Mesenchymal stem cell (in vitro differentiated cells and primary cell): ENCODE data around the gene RAB1B.

Experiments used
- DNase-seq: peaks from one replicate; pipeline ENCODE4 v3.0.0-alpha.2; 2013
- H2AFZ ChIP-seq: one replicate; pipeline ENCODE4 v1.6.1; 2013; ENCODE audit warnings: low read depth, mild to moderate bottlenecking, control low read depth, inconsistent platforms, low read length, moderate library complexity
- H2AK5ac ChIP-seq: 2 replicates; pipeline ENCODE4 v1.6.1; 2013; ENCODE audit warnings: low read length, moderate library complexity, mild to moderate bottlenecking, inconsistent platforms; ENCODE audit not compliant: severe bottlenecking
- H2BK120ac ChIP-seq: one replicate; pipeline ENCODE4 v1.6.1; 2013; ENCODE audit warnings: low read depth, mild to moderate bottlenecking, inconsistent platforms, low read length, moderate library complexity
- H2BK12ac ChIP-seq, 2 experiments: one replicate each; pipeline ENCODE4 v1.6.1; 2013; ENCODE audit warnings: inconsistent platforms in 2 of 2, low read length in 2 of 2, mild to moderate bottlenecking in 2 of 2, moderate library complexity in 2 of 2, control low read depth in 1 of 2
- H2BK15ac ChIP-seq: one replicate; pipeline ENCODE4 v1.6.1; 2013; ENCODE audit warnings: mild to moderate bottlenecking, low read depth, inconsistent platforms; ENCODE audit not compliant: poor library complexity, severe bottlenecking
- H2BK5ac ChIP-seq: 2 replicates; pipeline ENCODE4 v1.6.1; 2013; ENCODE audit warnings: low read depth, mild to moderate bottlenecking, low read length, control low read depth, inconsistent platforms; ENCODE audit not compliant: poor library complexity, severe bottlenecking
- H3K14ac ChIP-seq, 2 experiments: one replicate each; pipeline ENCODE4 v1.6.1; 2013; ENCODE audit warnings: inconsistent platforms in 2 of 2, low read length in 2 of 2, control low read depth in 1 of 2, mild to moderate bottlenecking in 1 of 2, moderate library complexity in 1 of 2
- H3K18ac ChIP-seq, 2 experiments: one replicate each; pipeline ENCODE4 v1.6.1; 2013; ENCODE audit warnings: inconsistent platforms in 2 of 2, low read length in 2 of 2, control low read depth in 1 of 2, low read depth in 1 of 2, mild to moderate bottlenecking in 1 of 2
- H3K23ac ChIP-seq, 2 experiments: one replicate each; pipeline ENCODE4 v1.6.1; 2013; ENCODE audit warnings: inconsistent platforms in 2 of 2, low read length in 2 of 2, mild to moderate bottlenecking in 2 of 2, moderate library complexity in 2 of 2, control low read depth in 1 of 2
- H3K27ac ChIP-seq: 2 replicates; pipeline ENCODE4 v1.5.1; 2013; ENCODE audit warnings: mild to moderate bottlenecking, moderate library complexity, low read length, control low read depth, inconsistent platforms; ENCODE audit not compliant: poor library complexity, severe bottlenecking
- H3K27me3 ChIP-seq, 2 experiments: 2 replicates each; pipeline versions ENCODE4 v1.6.1 to v1.7.0; 2013; ENCODE audit warnings: low read length in 2 of 2, mild to moderate bottlenecking in 2 of 2, moderate library complexity in 2 of 2, control low read depth in 1 of 2, inconsistent platforms in 1 of 2; ENCODE audit not compliant: control insufficient read depth in 1 of 2, insufficient read depth in 1 of 2
- H3K36me3 ChIP-seq, 2 experiments: 2 replicates each; pipeline versions ENCODE4 v1.6.1 to v1.7.0; 2013; ENCODE audit warnings: low read length in 2 of 2, control low read depth in 1 of 2, inconsistent platforms in 1 of 2, low read depth in 1 of 2, mild to moderate bottlenecking in 1 of 2; ENCODE audit not compliant: insufficient read depth in 2 of 2, control insufficient read depth in 1 of 2
- H3K4ac ChIP-seq, 2 experiments: one replicate each; pipeline ENCODE4 v1.6.1; 2013; ENCODE audit warnings: inconsistent platforms in 2 of 2, low read length in 2 of 2, mild to moderate bottlenecking in 2 of 2, moderate library complexity in 2 of 2, control low read depth in 1 of 2, low read depth in 1 of 2
- H3K4me1 ChIP-seq: 2 replicates; pipeline ENCODE4 v1.6.1; 2013; ENCODE audit warnings: low read depth, low read length, control low read depth; ENCODE audit not compliant: control insufficient read depth, insufficient read depth
- H3K4me2 ChIP-seq: 2 replicates; pipeline ENCODE4 v1.6.1; 2013; ENCODE audit warnings: low read length, mild to moderate bottlenecking, inconsistent platforms; ENCODE audit not compliant: poor library complexity, severe bottlenecking
- H3K4me3 ChIP-seq, 2 experiments: 2 replicates each; pipeline versions ENCODE4 v1.5.1 to v1.7.0; 2013; ENCODE audit warnings: low read length in 2 of 2, mild to moderate bottlenecking in 2 of 2, control low read depth in 1 of 2, low read depth in 1 of 2; ENCODE audit not compliant: insufficient read depth in 1 of 2
- H3K79me1 ChIP-seq: replicated peaks from 2 replicates; pipeline ENCODE4 v1.6.1; 2013; ENCODE audit warnings: mild to moderate bottlenecking, control low read depth, low read length, inconsistent platforms; ENCODE audit not compliant: poor library complexity, severe bottlenecking
- H3K9ac ChIP-seq: 2 replicates; pipeline ENCODE4 v1.7.0; 2013; ENCODE audit warnings: mild to moderate bottlenecking, low read length, moderate library complexity
- H3K9me3 ChIP-seq: 2 replicates; pipeline ENCODE4 v1.7.0; 2013; ENCODE audit warnings: mild to moderate bottlenecking, low read length; ENCODE audit not compliant: control insufficient read depth
- H4K8ac ChIP-seq: one replicate; pipeline ENCODE4 v1.6.1; 2013; ENCODE audit warnings: inconsistent platforms, mild to moderate bottlenecking, low read length, moderate library complexity
- H4K91ac ChIP-seq: one replicate; pipeline ENCODE4 v1.6.1; 2013; ENCODE audit warnings: mild to moderate bottlenecking, low read length, inconsistent platforms
- WGBS: methylation state at CpG from one replicate; pipeline ENCODE4 v1.1.7; 2013; ENCODE audit warnings: mixed read lengths; 5-methylcytosine and 5-hydroxymethylcytosine counted together

Gene RAB1B

GRCh38 chr11:66243782-66244535 is 24.5 kb upstream of the RAB1B start:
- H3K14ac ChIP-seq, result no peak overlapping the region
- no peak overlapping the region for H2AFZ ChIP-seq
- peaks cover 60 to 78% of the 10 kb centered on the region in 2 experiments for H3K36me3 ChIP-seq
- no peak overlapping the region for H4K91ac ChIP-seq
- no peak overlapping the region for H2BK120ac ChIP-seq
- no peak overlapping the region for H2BK15ac ChIP-seq
- H3K79me1 ChIP-seq, result no peaks in the 10 kb centered on the region
- DNase-seq, result no peak
- no peak overlapping the region for H2AK5ac ChIP-seq
- no peak overlapping the region for H3K4me3 ChIP-seq
- no peak overlapping the region for H3K23ac ChIP-seq
- 92% methylated on average over 13 of the region's 13 CpGs for WGBS
- no peak overlapping the region for H2BK12ac ChIP-seq
- H3K18ac ChIP-seq, result no peak overlapping the region
- H3K9ac ChIP-seq, result no peak overlapping the region
- no peak overlapping the region for H3K4ac ChIP-seq
- no peak overlapping the region for H2BK5ac ChIP-seq
- no peaks in the 10 kb centered on the region for H3K27me3 ChIP-seq
- H3K27ac ChIP-seq, result no peak overlapping the region
- H3K4me2 ChIP-seq, result no peak overlapping the region
- peaks cover 3% of the 10 kb centered on the region for H3K4me1 ChIP-seq
- no peaks in the 10 kb centered on the region for H3K9me3 ChIP-seq
- no peak overlapping the region for H4K8ac ChIP-seq

DNA sequence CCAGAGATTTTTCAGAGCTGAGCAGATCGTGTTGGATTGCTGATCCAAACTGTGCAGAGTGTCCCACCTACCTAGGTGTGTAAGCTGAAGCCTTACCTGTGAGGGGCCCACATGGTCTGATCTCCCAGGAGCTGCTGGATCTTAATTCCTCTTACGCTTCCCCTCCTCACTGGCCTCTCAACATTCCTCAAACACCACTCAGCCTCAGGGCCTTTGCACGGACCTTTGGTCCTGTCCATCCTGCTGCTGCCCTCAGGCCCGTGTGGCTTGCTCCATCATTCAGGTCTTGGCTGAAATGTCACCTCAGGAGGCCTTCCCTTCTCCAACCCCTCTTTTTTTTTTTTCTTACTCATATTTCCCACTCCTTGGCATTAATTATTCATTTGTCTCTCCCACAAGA is 21.1 kb upstream of the RAB1B start:
- no peak overlapping the region for H4K91ac ChIP-seq
- H3K4me3 ChIP-seq, result no peak overlapping the region
- no peak overlapping the region for H3K14ac ChIP-seq
- WGBS, result 87% methylated on average over 4 of the region's 4 CpGs
- H3K4me2 ChIP-seq, result no peak overlapping the region
- peaks cover 48 to 64% of the 10 kb centered on the region in 2 experiments for H3K36me3 ChIP-seq
- no peak for DNase-seq
- H3K79me1 ChIP-seq, result no peaks in the 10 kb centered on the region
- no peak overlapping the region for H4K8ac ChIP-seq
- H2AFZ ChIP-seq, result no peak overlapping the region
- no peak overlapping the region for H2AK5ac ChIP-seq
- no peak overlapping the region for H2BK120ac ChIP-seq
- no peak overlapping the region for H3K23ac ChIP-seq
- H3K27me3 ChIP-seq, result no peaks in the 10 kb centered on the region
- no peak overlapping the region for H2BK15ac ChIP-seq
- H2BK5ac ChIP-seq, result no peak overlapping the region
- no peak overlapping the region for H3K4ac ChIP-seq
- H3K9me3 ChIP-seq, result no peaks in the 10 kb centered on the region
- H3K18ac ChIP-seq, result no peak overlapping the region
- H3K27ac ChIP-seq, result no peak overlapping the region
- H2BK12ac ChIP-seq, result no peak overlapping the region
- no peak overlapping the region for H3K9ac ChIP-seq
- H3K4me1 ChIP-seq, result peaks cover 3% of the 10 kb centered on the region

- no peak for DNase-seq
- no peaks in the 10 kb centered on the region for H3K79me1 ChIP-seq
- no peak overlapping the region for H3K23ac ChIP-seq
- H3K27me3 ChIP-seq, result no peaks in the 10 kb centered on the region
- no peak overlapping the region for H4K8ac ChIP-seq
- no peak overlapping the region for H3K4ac ChIP-seq
- no peak overlapping the region for H2BK120ac ChIP-seq
- no peak overlapping the region for H2BK5ac ChIP-seq
- H2AK5ac ChIP-seq, result no peak overlapping the region
- H3K14ac ChIP-seq, result no peak overlapping the region
- no peak overlapping the region for H2BK12ac ChIP-seq
- H3K4me3 ChIP-seq, result no peak overlapping the region
- peaks cover 1% of the 10 kb centered on the region for H3K4me1 ChIP-seq
- peaks cover 43 to 59% of the 10 kb centered on the region in 2 experiments for H3K36me3 ChIP-seq
- H2BK15ac ChIP-seq, result no peak overlapping the region
- H3K9ac ChIP-seq, result no peak overlapping the region
- 100% methylated on average over 2 of the region's 3 CpGs for WGBS
- H2AFZ ChIP-seq, result no peak overlapping the region
- no peak overlapping the region for H4K91ac ChIP-seq
- no peaks in the 10 kb centered on the region for H3K9me3 ChIP-seq
- no peak overlapping the region for H3K27ac ChIP-seq
- no peak overlapping the region for H3K18ac ChIP-seq
- no peak overlapping the region for H3K4me2 ChIP-seq
Measured at GRCh38 chr11:66247801-66248200, 20.6 kb upstream of the RAB1B start.

GRCh38 chr11:66248903-66249302 is 19.5 kb upstream of the RAB1B start:
- Histone ChIP-seq H3K9ac (no peak overlapping the region), H4K8ac (no peak overlapping the region), H3K4ac (no peak overlapping the region), H2AFZ (no peak overlapping the region), H3K4me1 (peaks cover 1% of the 10 kb centered on the region), H2BK15ac (no peak overlapping the region), H3K14ac (no peak overlapping the region), H3K36me3 (peaks cover 38 to 53% of the 10 kb centered on the region in 2 experiments), H3K23ac (no peak overlapping the region), H3K27me3 (no peaks in the 10 kb centered on the region), H3K9me3 (no peaks in the 10 kb centered on the region), H4K91ac (no peak overlapping the region), H3K18ac (no peak overlapping the region), H2AK5ac (no peak overlapping the region), H3K79me1 (no peaks in the 10 kb centered on the region), H2BK12ac (no peak overlapping the region), H2BK120ac (no peak overlapping the region), H3K4me3 (no peak overlapping the region), H2BK5ac (no peak overlapping the region), H3K4me2 (no peak overlapping the region), H3K27ac (no peak overlapping the region)
- DNase-seq, result no peak
- 93% methylated on average over 6 of the region's 6 CpGs for WGBS
